ENCODE data around the gene HMOX2.

The HMOX2 gene, protein sequence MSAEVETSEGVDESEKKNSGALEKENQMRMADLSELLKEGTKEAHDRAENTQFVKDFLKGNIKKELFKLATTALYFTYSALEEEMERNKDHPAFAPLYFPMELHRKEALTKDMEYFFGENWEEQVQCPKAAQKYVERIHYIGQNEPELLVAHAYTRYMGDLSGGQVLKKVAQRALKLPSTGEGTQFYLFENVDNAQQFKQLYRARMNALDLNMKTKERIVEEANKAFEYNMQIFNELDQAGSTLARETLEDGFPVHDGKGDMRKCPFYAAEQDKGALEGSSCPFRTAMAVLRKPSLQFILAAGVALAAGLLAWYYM

DNA sequence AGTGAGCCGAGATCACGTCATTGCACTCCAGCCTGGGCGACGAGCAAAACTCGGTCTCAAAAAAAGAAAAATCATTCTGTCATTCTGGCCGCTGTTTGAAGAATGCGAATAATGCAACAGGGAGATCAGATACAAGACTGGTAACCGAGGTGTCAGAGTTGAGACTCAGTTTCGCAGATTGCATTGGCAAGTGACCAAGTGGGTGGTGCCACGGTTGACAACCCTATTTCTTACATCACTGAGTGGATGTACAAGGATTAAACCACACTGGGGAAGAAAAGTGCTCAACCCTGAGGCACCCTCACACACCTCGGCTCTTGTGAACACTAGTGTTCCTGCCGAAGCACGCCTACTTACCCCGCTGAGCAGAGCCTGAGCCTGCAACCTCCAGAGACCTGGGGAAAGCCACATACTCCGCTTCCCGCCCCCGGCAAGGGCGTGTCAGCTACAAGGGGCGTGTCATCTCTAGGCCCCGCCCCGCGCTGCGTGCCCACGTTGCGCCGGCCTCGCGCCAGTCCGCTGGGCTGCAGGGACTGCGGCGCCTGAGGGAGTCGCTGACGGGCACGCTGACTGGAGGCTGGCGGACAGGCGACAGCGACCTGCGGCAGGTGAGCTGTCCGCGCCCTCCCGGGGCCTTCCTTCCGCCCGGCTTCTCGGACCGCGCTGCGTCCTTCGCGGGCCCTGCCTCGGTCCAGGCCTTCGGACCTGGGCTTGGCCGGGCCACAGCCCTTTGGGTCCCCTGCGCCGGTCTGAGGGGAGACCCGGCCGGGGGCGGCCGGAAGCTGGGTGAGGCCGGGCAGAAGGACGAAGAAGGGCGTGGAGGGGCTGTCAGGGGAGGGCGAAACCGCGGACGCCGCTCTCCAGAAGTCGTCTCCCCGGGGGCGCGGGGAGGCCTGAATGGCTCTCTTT, at the start of gene HMOX2:
TSS of gene HMOX2 (plus strand) at position 519 of the 909 bp plus-strand sequence. CDS start 29,127 bp downstream, outside the sequence.
- peak; percentile 96 for DNase-seq

DNA sequence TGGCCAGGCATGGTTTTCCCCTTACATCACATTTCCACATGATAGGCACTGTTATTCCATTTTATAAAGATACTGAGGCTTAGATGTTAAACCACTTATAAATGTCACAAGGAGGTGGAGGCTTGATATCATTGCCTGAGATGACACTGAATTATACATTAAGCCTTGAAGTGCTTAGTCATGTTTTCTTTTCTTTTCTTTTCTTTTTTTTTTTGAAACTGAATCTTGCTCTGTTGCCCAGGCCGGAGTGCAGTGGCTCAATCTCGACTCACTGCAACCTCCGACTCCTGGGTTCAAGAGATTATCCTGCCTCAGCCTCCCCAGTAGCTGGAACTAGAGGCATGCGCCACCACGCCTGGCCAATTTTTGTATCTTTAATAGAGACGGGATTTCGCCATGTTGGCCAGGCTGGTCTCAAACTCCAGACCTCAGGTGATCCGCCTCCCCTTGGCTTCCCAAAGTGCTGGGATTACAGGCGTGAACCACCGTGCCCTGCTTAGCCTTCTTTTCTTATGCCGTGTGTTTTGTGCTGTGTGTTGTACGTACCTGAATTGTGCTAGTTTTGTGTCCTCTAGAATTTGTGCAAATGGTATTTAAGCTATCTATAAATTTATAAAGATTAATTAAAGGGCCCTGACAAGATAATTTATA, 49.4 kb upstream of the HMOX2 start:
- no peak for DNase-seq

GRCh38 chr16:4428500-4428899, 47.7 kb upstream of the HMOX2 start:
- no peak for DNase-seq

- no peak for DNase-seq
Measured at GRCh38 chr16:4431023-4431422, 45.2 kb upstream of the HMOX2 start.

DNA sequence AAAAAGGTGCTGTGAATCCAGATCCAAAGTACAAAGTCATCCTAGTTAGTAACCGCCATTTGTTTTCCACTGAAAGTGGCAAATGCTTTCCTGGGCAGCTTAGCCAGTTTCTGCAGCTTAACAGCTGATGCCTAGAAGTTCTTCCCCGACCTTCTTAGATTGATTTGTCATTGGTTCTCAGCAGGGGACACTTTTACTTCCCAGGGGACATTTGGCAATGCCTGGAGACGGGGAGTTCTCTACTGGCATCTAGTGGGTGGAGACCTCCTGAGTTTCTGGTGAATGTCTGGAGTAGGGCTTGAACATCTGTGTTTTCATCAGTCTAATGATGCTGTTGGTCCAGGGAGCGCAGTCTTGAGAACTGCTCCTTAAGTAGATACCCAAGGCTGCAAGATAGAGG, 43.0 kb upstream of the HMOX2 start:
- DNase-seq, result no peak

DNA sequence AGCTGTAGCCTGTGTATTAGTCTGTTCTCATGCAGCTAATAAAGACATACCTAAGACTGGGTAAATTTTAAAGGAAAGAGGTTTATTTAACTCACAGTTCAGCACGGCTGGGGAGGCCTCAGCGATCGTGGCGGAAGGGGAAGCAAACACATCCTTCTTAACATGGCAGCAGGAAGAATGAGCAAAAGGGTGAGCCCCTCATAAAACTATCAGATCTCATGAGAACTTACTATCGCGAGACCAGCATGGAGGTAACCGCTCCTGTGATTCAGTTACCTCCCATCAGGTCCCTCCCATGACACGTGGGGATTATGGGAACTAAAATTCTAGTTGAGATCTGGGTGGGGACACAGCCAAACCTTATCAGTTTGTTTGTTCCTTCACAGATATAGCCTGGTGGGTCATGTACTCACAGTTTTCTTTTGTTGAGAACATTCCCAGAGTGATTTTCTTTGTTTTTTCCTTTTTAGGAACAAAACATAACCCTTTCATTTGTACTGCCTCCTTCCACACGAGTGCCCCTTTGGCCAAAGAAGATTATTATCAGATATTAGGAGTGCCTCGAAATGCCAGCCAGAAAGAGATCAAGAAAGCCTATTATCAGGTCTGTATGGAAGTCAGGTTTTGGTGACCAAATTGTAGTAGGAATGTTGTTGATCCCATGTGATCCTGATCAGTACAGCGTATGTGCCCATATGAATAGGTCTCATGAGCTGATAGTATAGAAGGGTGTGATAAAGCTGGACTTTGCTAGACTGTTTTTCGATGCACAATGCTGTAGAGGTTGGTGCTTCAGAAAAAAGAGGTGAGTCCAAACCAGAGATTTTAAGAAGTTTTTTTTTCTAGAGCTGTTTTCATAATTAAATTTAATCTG, 42.0 kb upstream of the HMOX2 start:
- DNase-seq, result no peak

- DNase-seq, result no peak
Measured at GRCh38 chr16:4435337-4436067, 40.7 kb upstream of the HMOX2 start.

- DNase-seq, result no peak
Measured at GRCh38 chr16:4437366-4437765, 38.8 kb upstream of the HMOX2 start.

- DNase-seq, result no peak
Measured at GRCh38 chr16:4442371-4442770, 33.8 kb upstream of the HMOX2 start.

GRCh38 chr16:4443271-4443670, 32.9 kb upstream of the HMOX2 start:
- no peak for DNase-seq

GRCh38 chr16:4443986-4444385, 32.2 kb upstream of the HMOX2 start:
- no peak for DNase-seq

DNA sequence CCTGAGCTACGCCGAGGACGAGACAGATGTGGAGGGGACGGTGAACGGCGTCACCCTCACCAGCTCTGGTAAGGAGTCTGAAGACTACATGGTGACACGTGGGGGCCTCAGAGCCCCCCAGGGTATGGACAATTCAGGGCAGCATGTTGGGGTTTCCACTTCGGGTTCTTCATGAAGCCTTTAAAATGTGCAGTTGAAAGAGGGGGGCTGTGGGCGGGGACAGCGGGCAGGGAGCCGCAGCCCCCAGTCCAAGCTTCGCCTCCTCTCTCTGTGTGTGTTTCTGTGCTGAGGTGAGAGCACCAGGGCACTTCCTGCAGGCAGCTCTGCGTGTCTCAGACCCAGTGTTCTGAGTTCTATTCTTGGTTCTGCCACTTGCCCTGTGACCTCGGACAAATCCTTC, 25.8 kb upstream of the HMOX2 start:
- DNase-seq, result no peak

DNA sequence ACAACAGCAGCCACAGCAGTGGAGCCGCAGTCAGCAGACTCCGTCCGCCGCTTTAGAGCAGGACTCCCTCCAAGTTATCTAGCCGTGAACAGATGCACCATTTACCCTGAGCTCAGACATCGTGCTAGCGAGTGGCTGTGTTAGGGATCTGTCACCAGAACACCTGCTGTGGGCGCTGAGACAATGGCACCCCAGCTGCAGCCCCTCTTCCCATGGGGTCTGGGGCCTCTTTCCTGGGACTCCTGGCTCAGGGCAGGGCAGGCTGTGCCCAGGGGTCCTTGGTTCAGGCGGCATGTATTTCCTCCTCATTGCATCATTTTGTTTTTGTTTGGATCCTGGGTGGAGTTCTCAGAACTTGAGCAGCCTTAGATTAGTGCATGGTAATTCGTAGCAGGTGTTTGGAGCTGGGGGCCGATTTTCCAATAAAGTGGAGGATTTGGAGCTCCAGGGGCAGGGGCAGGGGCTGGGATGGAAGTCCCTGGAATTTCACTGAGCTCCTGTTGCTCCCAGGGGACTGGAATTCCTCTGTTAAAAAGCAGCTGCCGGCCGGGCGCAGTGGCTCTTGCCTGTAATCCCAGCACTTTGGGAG, 25.2 kb upstream of the HMOX2 start:
- DNase-seq, result no peak

- DNase-seq, result no peak
Measured at GRCh38 chr16:4452674-4453073, 23.5 kb upstream of the HMOX2 start.

DNA sequence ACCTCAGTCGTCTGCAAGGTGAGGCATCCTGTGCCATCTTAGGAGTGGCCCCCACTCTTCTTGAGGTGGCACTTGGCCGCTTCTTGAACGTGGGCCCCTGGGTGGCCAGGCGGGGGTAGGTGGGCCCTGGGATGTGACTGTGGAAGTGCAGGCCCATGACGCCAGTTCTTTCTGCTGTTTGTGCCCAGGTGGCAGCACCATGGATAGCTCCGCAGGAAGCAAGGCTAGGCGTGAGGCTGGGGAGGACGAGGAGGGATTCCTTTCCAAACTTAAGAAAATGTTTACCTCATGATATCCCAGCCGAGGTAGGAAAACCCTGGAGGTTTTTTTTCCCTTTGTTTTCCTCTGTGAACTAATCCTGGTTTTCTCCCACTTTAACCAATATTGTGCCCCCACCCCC, 21.6 kb upstream of the HMOX2 start:
- no peak for DNase-seq

GRCh38 chr16:4455081-4455480, 21.1 kb upstream of the HMOX2 start:
- DNase-seq, result no peak

DNA sequence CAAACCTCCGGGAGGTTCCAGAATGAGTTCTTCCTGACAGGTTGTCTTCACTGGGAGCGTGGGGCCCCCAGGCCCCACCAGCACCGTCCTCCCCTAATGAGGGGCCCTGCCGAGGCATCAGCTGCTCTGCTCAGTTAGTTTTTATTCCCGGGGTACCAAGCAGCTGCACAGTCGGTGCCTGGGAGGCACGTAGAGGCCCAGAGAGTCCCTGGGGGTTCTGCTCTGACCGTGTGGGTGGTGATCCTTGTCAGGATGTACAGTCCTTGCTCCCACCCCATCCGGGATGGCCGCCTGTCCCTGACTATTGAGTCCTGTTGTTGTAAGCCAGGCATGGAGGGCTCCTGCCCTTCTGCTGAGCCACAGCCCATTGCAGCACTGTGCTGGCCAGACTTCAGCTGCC, 20.2 kb upstream of the HMOX2 start:
- DNase-seq, result no peak

DNA sequence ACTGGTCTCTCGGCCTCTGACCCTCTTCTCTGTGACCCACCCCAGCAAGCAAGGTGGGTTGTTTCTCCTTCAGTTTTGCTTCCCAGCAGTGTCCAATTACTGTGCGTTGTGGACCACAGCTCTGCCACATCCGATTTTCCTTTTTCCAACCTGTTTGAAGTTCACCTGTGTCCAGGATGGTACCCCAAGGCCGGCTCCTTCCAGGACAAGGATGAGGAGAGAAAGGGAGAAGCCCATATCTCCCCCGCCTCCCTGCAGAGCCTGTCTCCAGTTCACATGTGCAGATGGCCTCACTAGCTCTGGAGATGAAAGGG, 15.3 kb upstream of the HMOX2 start:
- no peak for DNase-seq

DNA sequence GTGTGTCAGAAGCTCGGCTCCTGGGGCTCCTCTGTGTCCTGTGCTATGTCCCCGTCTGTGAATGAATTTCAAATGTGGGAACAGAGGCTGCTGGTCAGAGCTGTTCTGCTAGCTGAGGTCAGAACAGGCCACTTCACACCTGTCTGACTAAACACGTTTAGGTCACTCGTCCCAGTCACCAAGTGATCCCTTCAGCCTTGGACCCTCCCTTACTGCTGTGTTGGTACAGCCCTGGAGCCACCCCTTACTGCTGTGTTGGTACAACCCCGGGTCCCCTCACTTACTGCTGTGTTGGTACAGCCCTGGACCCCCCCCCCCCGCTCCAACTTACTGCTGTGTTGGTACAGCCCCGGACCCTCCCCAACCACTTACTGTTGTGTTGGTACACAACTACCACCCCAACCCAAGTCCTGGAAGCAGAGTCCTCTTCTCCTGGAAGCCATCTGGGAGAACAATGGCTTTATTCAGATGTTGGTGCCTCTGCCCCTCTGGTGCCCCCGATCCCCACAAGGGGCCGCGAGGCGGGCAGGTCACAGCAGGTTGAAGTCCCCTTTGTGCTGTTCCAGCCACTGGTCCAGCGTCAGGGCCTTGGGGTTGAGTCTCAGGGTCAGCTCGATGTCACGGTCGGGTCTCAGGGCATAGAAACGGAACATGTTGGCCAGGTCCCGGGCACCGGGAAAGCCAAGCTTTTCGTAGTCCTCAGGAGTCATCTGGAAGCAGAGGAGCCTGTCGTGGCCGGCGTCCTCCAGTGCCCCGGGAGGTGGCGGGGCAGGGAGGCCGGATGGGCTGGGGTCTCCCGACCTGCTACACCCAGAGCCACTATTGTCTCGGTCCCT, 14.7 kb upstream of the HMOX2 start:
- DNase-seq, result no peak

- no peak for DNase-seq
Measured at GRCh38 chr16:4463522-4464163, 12.6 kb upstream of the HMOX2 start.

Data from activated CD4-positive, alpha-beta T cell treated with anti-CD3 and anti-CD28 coated beads for 48 hours (primary cell).